ENCODE data around the gene SH2D6.

SH2D6 gene

GRCh38 chr2:85439986-85440385 lies 21.5 kb downstream of the SH2D6 start:
- DNase-seq (ENCODE audit: low spot score): no peak

DNA sequence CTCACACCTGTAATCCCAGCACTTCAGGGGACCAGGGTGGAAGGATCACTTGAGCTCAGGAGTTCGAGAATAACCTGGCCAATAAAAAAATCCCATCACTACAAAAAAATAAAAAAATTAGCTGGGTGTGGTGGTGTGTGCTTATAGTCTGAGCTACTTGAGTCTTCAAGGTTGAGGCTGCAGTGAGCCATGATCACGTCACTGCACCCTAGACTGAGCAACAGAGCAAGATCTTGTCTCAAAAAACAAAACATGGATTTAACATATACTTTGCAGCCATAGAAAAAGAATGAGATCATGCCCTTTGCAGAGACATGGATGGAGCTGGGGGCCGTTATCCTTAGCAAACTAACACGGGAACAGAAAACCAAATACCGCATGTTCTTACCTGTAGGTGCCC lies 22.2 kb downstream of the SH2D6 start:
- DNase-seq (ENCODE audit: low spot score): no peak

DNA sequence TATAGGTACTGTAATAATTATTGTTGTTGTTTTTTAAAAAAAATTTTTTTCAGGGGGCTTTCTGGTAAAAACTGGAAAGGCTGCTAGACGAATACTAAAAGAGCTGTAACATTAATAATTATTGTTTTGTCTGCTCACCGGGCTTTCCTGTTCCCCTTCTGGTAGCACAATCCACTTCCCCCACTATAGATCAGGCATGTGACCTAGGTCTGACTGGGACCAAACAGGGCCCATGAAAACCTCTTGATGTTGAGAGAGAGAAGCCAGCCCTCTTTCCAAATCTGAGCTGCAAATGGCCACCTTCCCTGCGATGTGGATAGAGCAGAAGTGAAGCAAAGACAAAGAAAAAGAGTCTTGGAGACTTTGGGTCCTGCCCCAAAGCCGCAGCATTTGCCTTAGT lies 23.4 kb downstream of the SH2D6 start:
- DNase-seq (ENCODE audit: low spot score): no peak

DNA sequence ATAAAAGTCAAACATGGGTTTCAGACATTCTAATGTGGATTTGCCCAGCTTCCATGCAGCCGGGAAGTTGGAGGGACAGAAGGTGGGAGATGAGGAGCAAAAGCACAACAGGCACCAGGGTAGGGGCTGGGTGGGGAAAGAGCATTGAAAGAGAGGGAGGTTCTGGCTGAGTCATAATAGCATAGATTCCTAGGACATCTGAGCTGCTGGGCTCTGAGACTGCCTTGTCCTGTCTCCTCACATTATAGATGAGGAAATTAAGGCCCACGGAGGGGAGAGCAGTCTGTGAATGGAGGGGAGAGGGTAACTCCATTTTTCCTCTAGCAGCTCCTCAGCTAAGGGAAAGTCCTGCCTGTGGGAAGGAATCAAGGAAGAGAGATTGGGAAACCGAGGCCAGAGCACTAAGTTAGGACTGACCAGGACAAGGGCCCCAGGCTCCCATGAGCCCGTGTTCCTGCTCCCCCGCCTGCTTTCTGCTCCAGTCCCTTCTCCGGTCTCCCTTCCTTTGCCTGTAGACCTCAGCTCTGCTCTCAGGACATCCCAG lies 26.2 kb downstream of the SH2D6 start:
- no peak for DNase-seq (ENCODE audit: low spot score)

- DNase-seq (ENCODE audit: low spot score): peak; percentile 82
Observed at GRCh38 chr2:85445316-85446295, 27.1 kb downstream of the SH2D6 start.

DNA sequence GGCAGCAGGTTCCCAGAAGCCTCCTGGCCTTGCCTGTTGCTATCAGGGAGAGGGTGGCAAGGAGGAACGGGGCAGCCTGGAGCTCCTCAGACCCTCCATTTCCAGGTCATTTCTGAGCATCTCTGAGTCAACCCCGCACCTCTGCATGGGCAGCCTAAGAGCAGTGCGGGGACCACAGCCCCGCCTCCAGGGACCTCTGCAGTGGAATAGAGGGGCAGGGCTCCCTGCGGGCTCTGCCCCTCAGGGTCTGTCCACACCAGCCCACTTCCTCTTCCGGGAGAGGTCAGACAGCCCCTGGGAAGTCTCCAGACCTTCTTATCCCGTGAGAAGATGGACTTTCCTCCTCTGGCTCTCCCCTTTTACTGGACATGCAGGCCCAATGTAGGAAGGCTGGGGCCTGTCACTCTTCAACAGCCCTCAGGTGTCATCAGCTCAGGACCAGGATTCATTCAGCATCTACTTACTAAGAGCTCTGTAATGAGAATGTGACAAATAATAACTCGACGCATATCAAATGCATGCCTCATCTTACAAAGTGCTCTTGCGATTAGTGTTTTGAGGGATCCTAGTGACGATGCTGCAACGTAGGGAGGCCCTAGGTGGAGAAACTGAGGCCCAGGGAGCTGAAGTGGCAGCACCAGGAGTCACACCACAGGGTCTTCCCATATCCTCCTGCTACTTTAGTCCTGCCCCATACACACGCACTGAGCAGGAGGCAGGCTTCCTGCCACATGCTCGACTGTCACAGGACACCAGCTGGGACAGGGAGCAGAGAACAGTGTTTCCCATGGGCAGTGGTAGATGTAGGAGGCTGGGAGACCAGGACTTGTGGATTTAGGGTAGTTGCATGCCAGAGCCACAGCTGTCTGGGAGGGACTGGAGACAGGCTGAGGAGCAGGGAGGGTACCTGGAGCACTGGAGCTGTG lies 28.0 kb downstream of the SH2D6 start:
- DNase-seq (ENCODE audit: low spot score): no peak

DNA sequence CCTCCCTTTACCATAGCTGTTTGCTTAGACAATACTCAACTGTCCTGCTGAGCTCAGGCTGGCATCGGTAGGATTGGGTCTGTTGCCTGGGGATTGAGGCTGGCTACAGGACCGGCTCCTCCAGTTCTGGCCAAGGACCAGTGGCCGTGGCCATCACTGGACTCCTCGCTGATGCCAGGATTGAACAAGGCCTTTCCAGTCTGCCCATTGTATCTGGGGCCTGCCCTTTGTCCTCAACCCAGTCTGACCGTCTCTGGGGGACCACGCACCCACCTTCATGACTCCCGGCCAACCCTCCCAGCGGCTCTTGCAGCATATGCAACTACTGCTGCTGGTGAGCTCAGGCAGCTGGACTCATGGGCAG lies 28.7 kb downstream of the SH2D6 start:
- no peak for DNase-seq (ENCODE audit: low spot score)

DNA sequence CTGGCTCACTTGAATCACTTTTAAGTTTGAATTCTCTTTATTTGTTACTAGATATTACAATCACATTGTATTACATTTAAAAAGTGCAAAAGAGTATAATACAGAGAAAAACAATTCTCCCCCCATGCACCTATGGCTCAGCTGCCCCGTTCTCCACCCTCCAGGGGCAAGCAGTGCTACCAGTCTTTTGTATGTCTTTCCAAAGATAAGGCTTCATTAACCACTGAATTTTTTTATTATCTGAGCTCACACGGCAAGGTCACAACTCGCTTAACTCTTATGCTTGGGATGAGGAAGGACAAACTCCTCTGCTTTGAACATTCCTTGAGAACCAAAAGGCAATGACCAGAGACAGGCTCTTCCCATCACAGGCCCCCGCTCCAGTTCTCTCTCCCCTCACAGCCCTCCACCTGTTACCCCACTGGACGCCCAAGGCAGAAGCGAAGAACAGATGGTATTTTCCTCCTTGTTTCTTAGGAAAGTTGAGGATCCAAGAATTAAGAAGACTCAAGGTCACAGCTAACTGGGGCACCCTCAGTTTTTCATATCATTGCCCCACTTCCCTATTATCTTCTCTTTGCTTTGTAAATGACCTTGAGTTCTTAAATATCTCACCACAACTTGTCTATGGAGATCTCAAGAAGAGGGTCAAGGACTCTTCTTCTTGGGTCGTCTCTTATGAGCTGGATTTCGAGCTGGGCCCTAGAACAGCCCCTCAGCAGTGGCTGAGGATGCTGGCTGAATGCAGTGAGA lies 30.1 kb downstream of the SH2D6 start:
- no peak for DNase-seq (ENCODE audit: low spot score)

DNA sequence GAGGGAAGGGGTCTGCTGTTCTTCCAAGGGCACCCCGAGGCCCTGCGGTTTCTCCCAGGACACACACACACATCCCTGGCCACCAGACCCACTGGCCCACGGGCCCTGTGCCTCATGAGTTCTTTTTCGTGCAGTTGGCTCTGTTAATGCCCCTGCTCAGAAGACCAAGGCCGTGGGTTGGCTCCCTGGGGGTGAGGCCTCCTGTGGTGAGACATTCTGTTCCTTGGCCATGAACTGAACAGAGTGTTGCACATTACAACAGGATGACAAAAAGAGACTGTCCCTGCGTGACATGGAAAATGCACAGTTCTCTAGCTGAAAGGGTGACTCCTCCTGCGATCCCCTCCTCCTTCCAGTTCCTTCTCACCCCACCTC lies 30.7 kb downstream of the SH2D6 start:
- no peak for DNase-seq (ENCODE audit: low spot score)

GRCh38 chr2:85452237-85452636 lies 33.7 kb downstream of the SH2D6 start:
- DNase-seq (ENCODE audit: low spot score): no peak

DNA sequence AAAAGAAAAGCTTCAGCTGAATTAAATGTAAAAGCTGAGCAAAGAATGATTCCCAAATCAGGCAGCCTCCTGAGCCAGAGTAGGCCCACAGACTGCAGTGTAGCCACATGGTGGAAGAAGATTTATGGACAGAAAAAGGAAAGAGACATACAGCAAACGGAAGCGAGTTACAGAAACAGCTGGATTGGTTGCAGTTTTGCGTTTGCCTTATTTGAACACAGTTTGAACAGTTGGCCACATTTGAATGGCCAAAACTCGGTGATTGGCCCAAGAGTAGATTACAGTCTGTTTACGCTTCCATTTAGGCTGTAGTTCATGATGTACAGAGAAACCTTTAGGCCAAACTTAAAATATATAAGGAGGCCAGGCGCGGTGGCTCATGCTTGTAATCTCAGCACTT lies 35.1 kb downstream of the SH2D6 start:
- DNase-seq (ENCODE audit: low spot score): no peak

GRCh38 chr2:85455552-85456090 lies 37.1 kb downstream of the SH2D6 start:
- no peak for DNase-seq (ENCODE audit: low spot score)

DNA sequence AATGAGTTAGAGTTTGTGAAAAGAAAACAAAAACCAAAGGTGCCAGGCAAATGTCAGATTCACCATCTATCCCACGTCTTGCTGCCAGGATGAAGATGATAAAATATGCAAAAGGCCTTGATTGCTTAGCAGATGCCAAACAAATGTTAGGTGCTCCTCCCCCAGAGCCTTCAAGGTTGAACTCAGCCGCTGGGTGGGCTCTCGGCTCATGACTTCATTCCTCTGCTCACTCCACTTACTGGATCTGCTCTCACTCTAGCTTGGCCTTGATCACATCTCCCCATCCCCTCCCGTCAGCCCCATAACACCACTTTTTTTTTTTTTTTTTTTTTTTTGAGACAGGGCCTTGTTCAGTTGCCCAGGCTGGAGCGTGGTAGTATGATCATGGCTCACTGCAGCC lies 38.5 kb downstream of the SH2D6 start:
- DNase-seq (ENCODE audit: low spot score): no peak

DNA sequence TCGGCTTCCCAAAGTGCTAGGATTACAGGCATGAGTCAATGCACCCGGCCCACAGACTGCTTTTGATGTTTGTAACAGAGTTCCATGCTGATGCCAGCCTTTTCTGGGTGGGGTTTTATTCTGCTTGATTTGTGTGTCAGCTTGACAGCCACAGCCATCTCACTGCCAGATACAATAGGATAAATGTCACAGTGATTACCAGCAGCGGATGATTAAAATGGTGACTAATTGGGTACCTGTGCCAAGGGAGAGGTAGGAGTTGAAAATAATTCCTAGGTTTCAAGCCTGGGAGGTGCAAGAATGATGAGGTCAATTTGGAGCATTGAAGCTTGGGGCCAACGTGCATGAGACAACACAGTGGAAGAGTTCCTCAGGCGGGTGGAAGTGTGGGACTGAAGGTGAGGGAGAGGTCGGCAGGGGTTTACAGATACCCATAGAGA lies 39.4 kb downstream of the SH2D6 start:
- peak; percentile 84 for DNase-seq (ENCODE audit: low spot score)

GRCh38 chr2:85458601-85459563 lies 40.4 kb downstream of the SH2D6 start:
- DNase-seq (ENCODE audit: low spot score): no peak

GRCh38 chr2:85459771-85460170 lies 41.3 kb downstream of the SH2D6 start:
- DNase-seq (ENCODE audit: low spot score): no peak

DNA sequence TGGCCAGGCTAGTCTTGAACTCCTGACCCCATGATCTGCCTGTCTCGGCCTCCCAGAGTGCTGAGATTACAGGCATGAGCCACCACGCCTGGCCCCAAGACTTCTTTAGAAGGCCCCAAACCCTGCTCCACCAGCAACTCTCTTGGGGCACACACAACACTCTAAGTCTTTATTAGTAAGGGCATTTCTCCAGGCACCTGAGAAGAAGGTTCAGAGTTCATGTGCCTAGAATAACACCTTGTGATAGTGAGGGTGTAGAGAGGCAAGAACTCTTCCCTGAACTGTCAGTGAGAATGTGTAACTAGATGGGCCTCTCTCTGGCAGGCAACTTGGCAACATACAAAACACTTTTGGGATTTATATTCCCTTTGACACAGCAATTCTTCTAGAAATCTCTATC lies 43.8 kb downstream of the SH2D6 start:
- no peak for DNase-seq (ENCODE audit: low spot score)

- peak; percentile 36 for DNase-seq (ENCODE audit: low spot score)
Observed at GRCh38 chr2:85468096-85468703, 49.7 kb downstream of the SH2D6 start.

DNA sequence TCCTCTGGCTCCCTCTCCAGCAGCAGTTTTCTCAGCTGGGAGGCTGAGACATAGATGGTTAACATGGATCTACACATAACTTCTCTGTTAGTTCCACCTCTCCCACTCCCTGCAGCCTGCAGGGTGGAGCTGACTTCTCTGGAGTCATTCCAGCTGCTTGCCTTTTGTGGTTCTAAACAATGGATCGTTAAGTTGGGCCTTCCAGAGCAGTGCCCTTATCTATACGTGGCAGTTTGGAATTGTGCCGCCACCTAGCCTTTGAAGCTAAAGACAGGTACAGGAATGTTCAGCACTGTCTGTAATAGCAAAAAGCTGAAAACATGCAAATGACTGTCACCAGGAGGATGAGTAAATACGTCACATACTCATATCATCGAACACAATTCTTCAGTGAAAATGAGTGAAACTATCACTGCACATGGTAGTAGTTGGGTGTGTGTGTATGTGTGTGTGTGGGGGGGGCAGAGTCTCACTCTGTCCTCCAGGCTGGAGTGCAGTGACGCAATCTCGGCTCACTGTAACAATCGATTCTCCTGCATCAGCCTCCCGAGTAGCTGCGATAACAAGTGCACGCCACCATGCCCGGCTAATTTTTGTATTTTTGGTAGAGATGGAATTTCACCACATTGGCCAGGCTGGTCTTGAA lies 50.3 kb downstream of the SH2D6 start:
- peak; percentile 87 for DNase-seq (ENCODE audit: low spot score)
